Measurements from ENCODE around the gene TNFAIP8L1. TPM values are rescaled to one million over a fixed set of nuclear protein-coding genes. Genes with fewer than 3 reads are reported as not detected.

TNFAIP8L1 gene
- total RNA-seq, 1 donor from 2014 or later: 8.2 TPM

DNA sequence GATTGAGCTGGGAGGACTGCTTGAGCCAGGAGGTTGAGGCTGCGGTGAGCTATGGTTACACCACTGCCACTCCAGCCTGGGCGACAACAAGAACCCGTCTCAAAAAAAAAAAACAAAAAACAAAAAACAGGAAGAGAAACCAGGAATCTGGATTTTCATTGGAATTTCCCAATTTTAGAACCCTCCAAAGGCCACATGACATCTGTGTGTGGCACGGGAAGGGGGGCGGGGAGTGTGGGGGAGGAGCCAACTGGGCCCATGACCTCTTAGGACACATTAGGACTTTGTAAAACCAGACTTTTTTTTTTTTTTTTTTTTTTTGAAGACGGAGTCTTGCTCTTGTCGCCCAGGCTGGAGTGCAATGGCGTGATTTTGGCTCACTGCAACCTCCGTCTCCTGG lies 52.1 kb downstream of the TNFAIP8L1 start:
- Mint-ChIP-seq H3K4me3 (no peak overlapping the region), H3K36me3 (peaks cover 18% of the 10 kb centered on the region), H3K27ac (no peak overlapping the region), H3K27me3 (ENCODE audit: insufficient read depth, low read depth) (no peaks in the 10 kb centered on the region), H3K4me1 (no peaks in the 10 kb centered on the region), H3K9me3 (no peaks in the 10 kb centered on the region)
- Histone ChIP-seq H3F3A (ENCODE audit: low read depth) (no peaks in the 10 kb centered on the region), H2AFZ (replicated peaks) (no peak overlapping the region), H3K27me3 (no peaks in the 10 kb centered on the region), H3K4me2 (no peak overlapping the region), H3K4me3 (no peak overlapping the region), H3K79me2 (ENCODE audit: low read depth) (no peaks in the 10 kb centered on the region), H3K27ac (no peak overlapping the region), H3K9me3 (ENCODE audit: low read depth) (no peaks in the 10 kb centered on the region), H3K4me1 (no peaks in the 10 kb centered on the region), H3K36me3 (no peaks in the 10 kb centered on the region), H3K9ac (no peak overlapping the region), H4K20me1 (ENCODE audit: low read depth) (no peaks in the 10 kb centered on the region)
- TF ChIP-seq, protein P1, sequence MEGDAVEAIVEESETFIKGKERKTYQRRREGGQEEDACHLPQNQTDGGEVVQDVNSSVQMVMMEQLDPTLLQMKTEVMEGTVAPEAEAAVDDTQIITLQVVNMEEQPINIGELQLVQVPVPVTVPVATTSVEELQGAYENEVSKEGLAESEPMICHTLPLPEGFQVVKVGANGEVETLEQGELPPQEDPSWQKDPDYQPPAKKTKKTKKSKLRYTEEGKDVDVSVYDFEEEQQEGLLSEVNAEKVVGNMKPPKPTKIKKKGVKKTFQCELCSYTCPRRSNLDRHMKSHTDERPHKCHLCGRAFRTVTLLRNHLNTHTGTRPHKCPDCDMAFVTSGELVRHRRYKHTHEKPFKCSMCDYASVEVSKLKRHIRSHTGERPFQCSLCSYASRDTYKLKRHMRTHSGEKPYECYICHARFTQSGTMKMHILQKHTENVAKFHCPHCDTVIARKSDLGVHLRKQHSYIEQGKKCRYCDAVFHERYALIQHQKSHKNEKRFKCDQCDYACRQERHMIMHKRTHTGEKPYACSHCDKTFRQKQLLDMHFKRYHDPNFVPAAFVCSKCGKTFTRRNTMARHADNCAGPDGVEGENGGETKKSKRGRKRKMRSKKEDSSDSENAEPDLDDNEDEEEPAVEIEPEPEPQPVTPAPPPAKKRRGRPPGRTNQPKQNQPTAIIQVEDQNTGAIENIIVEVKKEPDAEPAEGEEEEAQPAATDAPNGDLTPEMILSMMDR (IDR thresholded peaks at IDR 0.05): no peak
- TF ChIP-seq EZH2 (IDR thresholded peaks at IDR 0.05) (no peak), EZH2phosphoT487 (IDR thresholded peaks at IDR 0.05) (no peak)
- no peak for DNase-seq (ENCODE audit: low spot score)

DNA sequence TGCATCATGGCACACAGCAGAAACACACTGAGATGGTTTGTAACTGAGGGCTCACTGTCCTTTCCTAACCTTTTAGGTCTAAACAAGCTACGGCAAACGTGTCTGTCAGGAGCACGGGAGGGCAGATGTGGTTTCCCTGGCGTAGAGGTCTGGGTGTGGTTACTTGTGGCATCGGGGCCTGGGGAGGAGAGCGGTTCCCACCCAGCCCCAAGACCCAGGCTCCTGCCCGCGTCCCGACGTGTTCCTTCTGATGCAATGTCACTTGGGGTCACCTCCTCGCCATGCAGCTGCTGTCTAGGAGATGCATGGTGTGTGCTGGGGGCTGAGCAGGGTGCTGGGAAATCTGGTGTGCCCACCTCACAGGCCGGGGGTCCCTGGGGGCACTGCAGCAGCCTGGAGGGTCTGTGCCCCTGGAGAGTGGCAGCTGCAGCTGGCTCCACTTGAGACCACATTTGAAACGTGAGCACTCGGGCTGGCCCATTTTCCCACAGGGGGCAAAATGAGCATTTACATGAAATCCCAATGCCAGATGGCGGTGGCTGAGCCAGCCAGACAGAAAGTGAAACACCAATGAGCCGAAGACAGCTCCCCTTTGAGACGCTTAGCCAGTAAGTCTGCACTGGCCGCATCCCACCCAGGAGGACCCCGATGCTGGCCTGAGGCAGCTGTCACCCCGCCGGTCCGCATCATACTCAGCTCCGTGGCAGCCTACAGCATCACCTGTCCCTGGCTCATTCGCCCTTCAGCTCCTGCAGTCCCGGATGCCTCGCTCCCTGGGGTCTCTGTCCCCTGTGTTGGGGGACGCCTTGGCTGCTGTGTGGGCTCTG lies 53.1 kb downstream of the TNFAIP8L1 start:
- no peak overlapping the region for H2AFZ ChIP-seq (replicated peaks)
- H3K4me2 ChIP-seq: no peak overlapping the region
- no peaks in the 10 kb centered on the region for H3F3A ChIP-seq (ENCODE audit: low read depth)
- H3K27me3 ChIP-seq: no peaks in the 10 kb centered on the region
- TF ChIP-seq EZH2 (IDR thresholded peaks at IDR 0.05) (no peak), EZH2phosphoT487 (IDR thresholded peaks at IDR 0.05) (no peak)
- TF ChIP-seq, protein P1 (IDR thresholded peaks at IDR 0.05): no peak
- H3K36me3 ChIP-seq: no peaks in the 10 kb centered on the region
- no peak overlapping the region for H3K27ac ChIP-seq
- Mint-ChIP-seq H3K27ac (no peak overlapping the region), H3K9me3 (no peaks in the 10 kb centered on the region), H3K4me3 (no peak overlapping the region), H3K36me3 (peaks cover 18% of the 10 kb centered on the region), H3K4me1 (no peaks in the 10 kb centered on the region), H3K27me3 (ENCODE audit: insufficient read depth, low read depth) (no peaks in the 10 kb centered on the region)
- H3K9me3 ChIP-seq (ENCODE audit: low read depth): no peaks in the 10 kb centered on the region
- H3K4me3 ChIP-seq: no peak overlapping the region
- no peak for DNase-seq (ENCODE audit: low spot score)
- H3K4me1 ChIP-seq: no peaks in the 10 kb centered on the region
- no peak overlapping the region for H3K9ac ChIP-seq
- H3K79me2 ChIP-seq (ENCODE audit: low read depth): no peaks in the 10 kb centered on the region
- H4K20me1 ChIP-seq (ENCODE audit: low read depth): no peaks in the 10 kb centered on the region

DNA sequence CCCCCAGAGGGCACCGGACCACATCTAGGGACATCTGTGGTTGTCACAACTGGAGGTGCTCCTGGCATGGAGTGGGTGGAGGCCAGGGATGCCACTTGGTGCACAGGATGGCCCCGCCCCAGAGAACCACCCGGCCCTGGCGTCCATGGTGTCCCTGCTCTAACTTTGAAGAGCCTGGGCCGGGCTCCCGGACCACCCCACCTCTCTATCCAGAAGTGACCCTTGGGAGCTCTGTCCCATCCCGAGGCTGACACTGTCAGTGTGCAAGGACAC lies 53.7 kb downstream of the TNFAIP8L1 start:
- H3F3A ChIP-seq (ENCODE audit: low read depth): no peaks in the 10 kb centered on the region
- Mint-ChIP-seq H3K36me3 (peaks cover 18% of the 10 kb centered on the region), H3K27me3 (ENCODE audit: insufficient read depth, low read depth) (no peaks in the 10 kb centered on the region), H3K4me3 (no peak overlapping the region), H3K27ac (no peak overlapping the region), H3K9me3 (no peaks in the 10 kb centered on the region), H3K4me1 (no peaks in the 10 kb centered on the region)
- no peaks in the 10 kb centered on the region for H3K4me1 ChIP-seq
- H3K9me3 ChIP-seq (ENCODE audit: low read depth): no peaks in the 10 kb centered on the region
- no peaks in the 10 kb centered on the region for H4K20me1 ChIP-seq (ENCODE audit: low read depth)
- no peak overlapping the region for H3K4me3 ChIP-seq
- TF ChIP-seq, protein P1 (IDR thresholded peaks at IDR 0.05): no peak
- TF ChIP-seq EZH2 (IDR thresholded peaks at IDR 0.05) (no peak), EZH2phosphoT487 (IDR thresholded peaks at IDR 0.05) (no peak)
- no peak overlapping the region for H3K4me2 ChIP-seq
- no peak overlapping the region for H3K9ac ChIP-seq
- no peak overlapping the region for H2AFZ ChIP-seq (replicated peaks)
- DNase-seq (ENCODE audit: low spot score): no peak
- no peak overlapping the region for H3K27ac ChIP-seq
- H3K27me3 ChIP-seq: no peaks in the 10 kb centered on the region
- H3K79me2 ChIP-seq (ENCODE audit: low read depth): no peaks in the 10 kb centered on the region
- H3K36me3 ChIP-seq: no peaks in the 10 kb centered on the region

Data from neural progenitor cell (in vitro differentiated cells).